ENCODE measurements around the gene SYT7. TPM values are rescaled to one million over a fixed set of nuclear protein-coding genes. Genes with fewer than 3 reads are reported as not detected.
"Not testable (repeated sequence)": the region's sequence is repeated elsewhere in the genome, so short reads cannot be mapped to it uniquely, and the experiment has no call there.

The SYT7 gene
- total RNA-seq, 2 experiments from 2014 or later, result not detected

- H3K4me1 Mint-ChIP-seq (ENCODE audit: low read depth), result no peaks in the 10 kb centered on the region
- H3K4me3 Mint-ChIP-seq, result no peak overlapping the region
- DNase-seq (no peak), ATAC-seq (no peak)
- CTCF ChIA-PET, result no interaction called here
- POLR2A ChIA-PET, result no interaction called here
- H3K27me3 Mint-ChIP-seq (ENCODE audit: low read depth), result peaks cover 6% of the 10 kb centered on the region
- no peaks in the 10 kb centered on the region for H3K9me3 Mint-ChIP-seq (ENCODE audit: insufficient read depth)
- no peak overlapping the region for H3K27ac Mint-ChIP-seq
- no peaks in the 10 kb centered on the region for H3K36me3 Mint-ChIP-seq (ENCODE audit: low read depth)
Measured at GRCh38 chr11:61618978-61619377, 38.1 kb upstream of the SYT7 start.

GRCh38 chr11:61617515-61617914, 36.6 kb upstream of the SYT7 start:
- DNase-seq, result no peak
- ATAC-seq, result no peak
- CTCF ChIA-PET, result no interaction called here

GRCh38 chr11:61616434-61616833, 35.6 kb upstream of the SYT7 start:
- Mint-ChIP-seq H3K4me1 (ENCODE audit: low read depth) (no peaks in the 10 kb centered on the region), H3K4me3 (no peak overlapping the region), H3K36me3 (ENCODE audit: low read depth) (no peaks in the 10 kb centered on the region), H3K27ac (no peak overlapping the region), H3K9me3 (ENCODE audit: insufficient read depth) (no peaks in the 10 kb centered on the region), H3K27me3 (ENCODE audit: low read depth) (peaks cover 6% of the 10 kb centered on the region)
- ChIA-PET POLR2A (no interaction called here), CTCF (no interaction called here)
- ATAC-seq, result no peak
- no peak for DNase-seq

More at GRCh38 chr11:61617515-61617914, 36.6 kb upstream of the SYT7 start:
- H3K27ac Mint-ChIP-seq, result no peak overlapping the region
- H3K4me3 Mint-ChIP-seq, result no peak overlapping the region
- H3K4me1 Mint-ChIP-seq (ENCODE audit: low read depth), result no peaks in the 10 kb centered on the region
- H3K27me3 Mint-ChIP-seq (ENCODE audit: low read depth), result peaks cover 6% of the 10 kb centered on the region
- POLR2A ChIA-PET, result no interaction called here
- no peaks in the 10 kb centered on the region for H3K9me3 Mint-ChIP-seq (ENCODE audit: insufficient read depth)
- no peaks in the 10 kb centered on the region for H3K36me3 Mint-ChIP-seq (ENCODE audit: low read depth)

GRCh38 chr11:61614782-61615181, 33.9 kb upstream of the SYT7 start:
- H3K27me3 Mint-ChIP-seq (ENCODE audit: low read depth); DNase-seq; H3K27ac Mint-ChIP-seq; CTCF ChIA-PET; POLR2A ChIA-PET; H3K4me3 Mint-ChIP-seq; H3K4me1 Mint-ChIP-seq (ENCODE audit: low read depth); H3K36me3 Mint-ChIP-seq (ENCODE audit: low read depth); ATAC-seq; H3K9me3 Mint-ChIP-seq (ENCODE audit: insufficient read depth): not testable (repeated sequence)

GRCh38 chr11:61613870-61614269, 33.0 kb upstream of the SYT7 start:
- POLR2A ChIA-PET, result no interaction called here
- Mint-ChIP-seq H3K9me3 (ENCODE audit: insufficient read depth) (no peaks in the 10 kb centered on the region), H3K4me3 (no peak overlapping the region), H3K27me3 (ENCODE audit: low read depth) (peaks cover 5% of the 10 kb centered on the region), H3K27ac (no peak overlapping the region), H3K36me3 (ENCODE audit: low read depth) (no peaks in the 10 kb centered on the region), H3K4me1 (ENCODE audit: low read depth) (no peaks in the 10 kb centered on the region)
- no peak for DNase-seq
- no peak for ATAC-seq
- CTCF ChIA-PET, result interaction anchor here (1.4 kb wide), 1 partner anchor 24 kb away, joined by 7 read pairs; no protein-coding TSS in a partner anchor

- no peak overlapping the region for H3K4me3 Mint-ChIP-seq
Measured at GRCh38 chr11:61613051-61613450, 32.2 kb upstream of the SYT7 start.

GRCh38 chr11:61611309-61611708, 30.4 kb upstream of the SYT7 start:
- ChIA-PET CTCF (no interaction called here), POLR2A (interaction anchor here (0.5 kb wide), 1 partner anchor 764 kb away, joined by 3 read pairs; no protein-coding TSS in a partner anchor)
- no peaks in the 10 kb centered on the region for H3K9me3 Mint-ChIP-seq (ENCODE audit: insufficient read depth)
- H3K27me3 Mint-ChIP-seq (ENCODE audit: low read depth), result peaks cover 2% of the 10 kb centered on the region
- no peak overlapping the region for H3K4me3 Mint-ChIP-seq
- H3K27ac Mint-ChIP-seq, result no peak overlapping the region
- DNase-seq (no peak), ATAC-seq (no peak)
- no peaks in the 10 kb centered on the region for H3K4me1 Mint-ChIP-seq (ENCODE audit: low read depth)
- no peaks in the 10 kb centered on the region for H3K36me3 Mint-ChIP-seq (ENCODE audit: low read depth)

More at GRCh38 chr11:61613051-61613450, 32.2 kb upstream of the SYT7 start:
- DNase-seq (no peak), ATAC-seq (no peak)
- Mint-ChIP-seq H3K36me3 (ENCODE audit: low read depth) (no peaks in the 10 kb centered on the region), H3K27ac (no peak overlapping the region), H3K9me3 (ENCODE audit: insufficient read depth) (no peaks in the 10 kb centered on the region), H3K4me1 (ENCODE audit: low read depth) (no peaks in the 10 kb centered on the region), H3K27me3 (ENCODE audit: low read depth) (peaks cover 2% of the 10 kb centered on the region)
- ChIA-PET CTCF (interaction anchor here (1.3 to 1.4 kb wide), 2 partner anchors 25 to 120 kb away, joined by 3 to 7 read pairs; no protein-coding TSS in a partner anchor), POLR2A (no interaction called here)

GRCh38 chr11:61610905-61611304, 30.0 kb upstream of the SYT7 start:
- no peak for ATAC-seq
- CTCF ChIA-PET, result no interaction called here

GRCh38 chr11:61609980-61610366, 29.1 kb upstream of the SYT7 start:
- DNase-seq (no peak), ATAC-seq (peak; percentile 26)
- Mint-ChIP-seq H3K9me3 (ENCODE audit: insufficient read depth) (no peaks in the 10 kb centered on the region), H3K27ac (no peak overlapping the region), H3K27me3 (ENCODE audit: low read depth) (peaks cover 2% of the 10 kb centered on the region), H3K4me1 (ENCODE audit: low read depth) (no peaks in the 10 kb centered on the region), H3K4me3 (no peak overlapping the region), H3K36me3 (ENCODE audit: low read depth) (no peaks in the 10 kb centered on the region)
- POLR2A ChIA-PET, result no interaction called here
- CTCF ChIA-PET, result no interaction called here

More at GRCh38 chr11:61610905-61611304, 30.0 kb upstream of the SYT7 start:
- H3K36me3 Mint-ChIP-seq (ENCODE audit: low read depth), result no peaks in the 10 kb centered on the region
- no peaks in the 10 kb centered on the region for H3K9me3 Mint-ChIP-seq (ENCODE audit: insufficient read depth)
- no peak overlapping the region for H3K27ac Mint-ChIP-seq
- DNase-seq, result no peak
- H3K4me1 Mint-ChIP-seq (ENCODE audit: low read depth), result no peaks in the 10 kb centered on the region
- POLR2A ChIA-PET, result interaction anchor here (0.5 kb wide), 1 partner anchor 765 kb away, joined by 3 read pairs; no protein-coding TSS in a partner anchor
- no peak overlapping the region for H3K4me3 Mint-ChIP-seq
- H3K27me3 Mint-ChIP-seq (ENCODE audit: low read depth), result peaks cover 2% of the 10 kb centered on the region

- peaks cover 2% of the 10 kb centered on the region for H3K27me3 Mint-ChIP-seq (ENCODE audit: low read depth)
- ATAC-seq (no peak), DNase-seq (no peak)
- no peak overlapping the region for H3K4me3 Mint-ChIP-seq
- H3K4me1 Mint-ChIP-seq (ENCODE audit: low read depth), result no peaks in the 10 kb centered on the region
- H3K9me3 Mint-ChIP-seq (ENCODE audit: insufficient read depth), result no peaks in the 10 kb centered on the region
- POLR2A ChIA-PET, result no interaction called here
- H3K27ac Mint-ChIP-seq, result no peak overlapping the region
- H3K36me3 Mint-ChIP-seq (ENCODE audit: low read depth), result no peaks in the 10 kb centered on the region
- CTCF ChIA-PET, result no interaction called here
Measured at GRCh38 chr11:61609000-61609979, 28.4 kb upstream of the SYT7 start.

- H3K36me3 Mint-ChIP-seq (ENCODE audit: low read depth), result no peaks in the 10 kb centered on the region
- H3K4me3 Mint-ChIP-seq, result no peak overlapping the region
- ChIA-PET POLR2A (no interaction called here), CTCF (no interaction called here)
- DNase-seq (no peak), ATAC-seq (no peak)
- no peaks in the 10 kb centered on the region for H3K9me3 Mint-ChIP-seq (ENCODE audit: insufficient read depth)
- no peaks in the 10 kb centered on the region for H3K4me1 Mint-ChIP-seq (ENCODE audit: low read depth)
- peaks cover 2% of the 10 kb centered on the region for H3K27me3 Mint-ChIP-seq (ENCODE audit: low read depth)
- no peak overlapping the region for H3K27ac Mint-ChIP-seq
Measured at GRCh38 chr11:61607920-61608599, 27.2 kb upstream of the SYT7 start.

GRCh38 chr11:61607426-61607825, 26.6 kb upstream of the SYT7 start:
- ATAC-seq, result no peak
- H3K27ac Mint-ChIP-seq, result no peak overlapping the region
- ChIA-PET CTCF (no interaction called here), POLR2A (no interaction called here)
- H3K4me1 Mint-ChIP-seq (ENCODE audit: low read depth), result no peaks in the 10 kb centered on the region
- no peaks in the 10 kb centered on the region for H3K9me3 Mint-ChIP-seq (ENCODE audit: insufficient read depth)
- DNase-seq, result no peak
- no peaks in the 10 kb centered on the region for H3K36me3 Mint-ChIP-seq (ENCODE audit: low read depth)
- no peak overlapping the region for H3K4me3 Mint-ChIP-seq
- peaks cover 2% of the 10 kb centered on the region for H3K27me3 Mint-ChIP-seq (ENCODE audit: low read depth)
